Measurements from ENCODE around the gene REC8. TPM values are rescaled to one million over a fixed set of nuclear protein-coding genes. Genes with fewer than 3 reads are reported as not detected.

REC8 gene
- total and polyA plus RNA-seq, 10 of the 15 experiments (the other 5 are each of a cell fraction or from before 2014, with no cell fraction given): 4.2 to 76.9 (median 29.1) TPM

DNA sequence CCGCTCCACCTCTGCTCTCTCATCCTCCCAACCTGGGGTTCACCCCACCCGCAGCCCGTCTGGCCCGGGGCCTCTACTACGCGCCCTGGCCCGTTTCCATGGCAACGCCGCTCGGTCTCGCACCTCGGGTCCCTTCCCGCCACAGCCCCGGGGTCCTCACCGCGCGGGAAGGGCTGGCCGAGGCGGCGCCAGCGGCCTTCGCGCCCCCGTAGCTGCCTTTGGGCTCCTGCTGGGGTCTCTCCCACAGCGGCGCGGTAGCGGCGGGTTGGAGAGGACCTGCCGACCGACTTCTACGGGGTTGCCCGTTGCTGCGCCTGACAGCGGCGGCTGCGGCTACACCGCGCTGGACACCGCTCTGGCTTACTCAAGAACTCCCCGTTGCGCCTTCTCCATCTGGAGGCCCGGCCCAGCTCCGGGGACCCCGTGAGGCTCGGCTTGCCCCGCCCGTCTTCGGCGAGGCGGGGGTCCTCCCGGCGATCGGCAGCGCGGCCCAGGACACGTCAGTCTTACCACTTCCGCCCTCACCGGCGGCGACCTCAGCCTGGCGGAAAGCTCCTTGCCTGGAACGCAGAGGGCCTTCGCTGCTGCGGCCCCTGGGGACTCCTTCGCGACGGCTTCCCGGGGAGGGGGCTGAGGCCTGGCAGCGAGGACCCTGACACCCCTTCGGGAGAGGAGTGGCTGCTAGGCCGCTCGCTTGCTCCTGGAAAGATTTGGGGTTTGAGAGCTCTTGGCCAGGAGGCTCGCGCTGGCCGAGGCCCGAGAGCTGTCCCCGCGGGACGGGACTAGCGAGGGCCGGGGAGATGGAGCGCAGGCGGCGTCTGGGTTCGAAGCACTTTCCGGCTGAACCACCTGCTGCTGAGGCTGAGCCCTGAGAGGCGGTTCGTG, 23.5 kb downstream of the REC8 start, which contains the start of gene TM9SF1 (continued):
- TF ChIP-seq, protein P1, sequence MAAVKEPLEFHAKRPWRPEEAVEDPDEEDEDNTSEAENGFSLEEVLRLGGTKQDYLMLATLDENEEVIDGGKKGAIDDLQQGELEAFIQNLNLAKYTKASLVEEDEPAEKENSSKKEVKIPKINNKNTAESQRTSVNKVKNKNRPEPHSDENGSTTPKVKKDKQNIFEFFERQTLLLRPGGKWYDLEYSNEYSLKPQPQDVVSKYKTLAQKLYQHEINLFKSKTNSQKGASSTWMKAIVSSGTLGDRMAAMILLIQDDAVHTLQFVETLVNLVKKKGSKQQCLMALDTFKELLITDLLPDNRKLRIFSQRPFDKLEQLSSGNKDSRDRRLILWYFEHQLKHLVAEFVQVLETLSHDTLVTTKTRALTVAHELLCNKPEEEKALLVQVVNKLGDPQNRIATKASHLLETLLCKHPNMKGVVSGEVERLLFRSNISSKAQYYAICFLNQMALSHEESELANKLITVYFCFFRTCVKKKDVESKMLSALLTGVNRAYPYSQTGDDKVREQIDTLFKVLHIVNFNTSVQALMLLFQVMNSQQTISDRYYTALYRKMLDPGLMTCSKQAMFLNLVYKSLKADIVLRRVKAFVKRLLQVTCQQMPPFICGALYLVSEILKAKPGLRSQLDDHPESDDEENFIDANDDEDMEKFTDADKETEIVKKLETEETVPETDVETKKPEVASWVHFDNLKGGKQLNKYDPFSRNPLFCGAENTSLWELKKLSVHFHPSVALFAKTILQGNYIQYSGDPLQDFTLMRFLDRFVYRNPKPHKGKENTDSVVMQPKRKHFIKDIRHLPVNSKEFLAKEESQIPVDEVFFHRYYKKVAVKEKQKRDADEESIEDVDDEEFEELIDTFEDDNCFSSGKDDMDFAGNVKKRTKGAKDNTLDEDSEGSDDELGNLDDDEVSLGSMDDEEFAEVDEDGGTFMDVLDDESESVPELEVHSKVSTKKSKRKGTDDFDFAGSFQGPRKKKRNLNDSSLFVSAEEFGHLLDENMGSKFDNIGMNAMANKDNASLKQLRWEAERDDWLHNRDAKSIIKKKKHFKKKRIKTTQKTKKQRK (IDR thresholded peaks at IDR 0.05; ENCODE audit: low read depth, low read length): no peak
- TF ChIP-seq PML (IDR thresholded peaks at IDR 0.05; ENCODE audit: low read length) (no peak), BHLHE40 (IDR thresholded peaks at IDR 0.05; ENCODE audit: borderline replicate concordance in 1 of 2, low read depth in 2 of 2, low read length in 1 of 2) (peak in 1 of 2 experiments; percentile 43; a peak in 1 of 4 replicates), CBFB (IDR thresholded peaks at IDR 0.05; ENCODE audit: low read depth) (peak; percentile 92), TCF12 (IDR thresholded peaks at IDR 0.05; ENCODE audit: low read depth, low read length) (no peak; the same call in 1 of the 2 replicates), HCFC1 (IDR thresholded peaks at IDR 0.05; ENCODE audit: low read length) (peak; percentile 79), DPF2 (IDR thresholded peaks at IDR 0.05) (peak; percentile 77), EZH2 (IDR thresholded peaks at IDR 0.05; ENCODE audit: borderline replicate concordance, control insufficient read depth, low read depth, low read length) (no peak), YBX1 (IDR thresholded peaks at IDR 0.05) (no peak), CHD2 (IDR thresholded peaks at IDR 0.05; ENCODE audit: borderline replicate concordance, low read depth, low read length) (peak; percentile 65; the same call in 1 of the 2 replicates), MXI1 (IDR thresholded peaks at IDR 0.05; ENCODE audit: low read depth, low read length) (peak; percentile 55)
- TF ChIP-seq, protein P2, sequence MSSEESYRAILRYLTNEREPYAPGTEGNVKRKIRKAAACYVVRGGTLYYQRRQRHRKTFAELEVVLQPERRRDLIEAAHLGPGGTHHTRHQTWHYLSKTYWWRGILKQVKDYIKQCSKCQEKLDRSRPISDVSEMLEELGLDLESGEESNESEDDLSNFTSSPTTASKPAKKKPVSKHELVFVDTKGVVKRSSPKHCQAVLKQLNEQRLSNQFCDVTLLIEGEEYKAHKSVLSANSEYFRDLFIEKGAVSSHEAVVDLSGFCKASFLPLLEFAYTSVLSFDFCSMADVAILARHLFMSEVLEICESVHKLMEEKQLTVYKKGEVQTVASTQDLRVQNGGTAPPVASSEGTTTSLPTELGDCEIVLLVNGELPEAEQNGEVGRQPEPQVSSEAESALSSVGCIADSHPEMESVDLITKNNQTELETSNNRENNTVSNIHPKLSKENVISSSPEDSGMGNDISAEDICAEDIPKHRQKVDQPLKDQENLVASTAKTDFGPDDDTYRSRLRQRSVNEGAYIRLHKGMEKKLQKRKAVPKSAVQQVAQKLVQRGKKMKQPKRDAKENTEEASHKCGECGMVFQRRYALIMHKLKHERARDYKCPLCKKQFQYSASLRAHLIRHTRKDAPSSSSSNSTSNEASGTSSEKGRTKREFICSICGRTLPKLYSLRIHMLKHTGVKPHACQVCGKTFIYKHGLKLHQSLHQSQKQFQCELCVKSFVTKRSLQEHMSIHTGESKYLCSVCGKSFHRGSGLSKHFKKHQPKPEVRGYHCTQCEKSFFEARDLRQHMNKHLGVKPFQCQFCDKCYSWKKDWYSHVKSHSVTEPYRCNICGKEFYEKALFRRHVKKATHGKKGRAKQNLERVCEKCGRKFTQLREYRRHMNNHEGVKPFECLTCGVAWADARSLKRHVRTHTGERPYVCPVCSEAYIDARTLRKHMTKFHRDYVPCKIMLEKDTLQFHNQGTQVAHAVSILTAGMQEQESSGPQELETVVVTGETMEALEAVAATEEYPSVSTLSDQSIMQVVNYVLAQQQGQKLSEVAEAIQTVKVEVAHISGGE (CRISPR knock-in tag; IDR thresholded peaks at IDR 0.05): peak; percentile 78
- TF ChIP-seq, protein P3, sequence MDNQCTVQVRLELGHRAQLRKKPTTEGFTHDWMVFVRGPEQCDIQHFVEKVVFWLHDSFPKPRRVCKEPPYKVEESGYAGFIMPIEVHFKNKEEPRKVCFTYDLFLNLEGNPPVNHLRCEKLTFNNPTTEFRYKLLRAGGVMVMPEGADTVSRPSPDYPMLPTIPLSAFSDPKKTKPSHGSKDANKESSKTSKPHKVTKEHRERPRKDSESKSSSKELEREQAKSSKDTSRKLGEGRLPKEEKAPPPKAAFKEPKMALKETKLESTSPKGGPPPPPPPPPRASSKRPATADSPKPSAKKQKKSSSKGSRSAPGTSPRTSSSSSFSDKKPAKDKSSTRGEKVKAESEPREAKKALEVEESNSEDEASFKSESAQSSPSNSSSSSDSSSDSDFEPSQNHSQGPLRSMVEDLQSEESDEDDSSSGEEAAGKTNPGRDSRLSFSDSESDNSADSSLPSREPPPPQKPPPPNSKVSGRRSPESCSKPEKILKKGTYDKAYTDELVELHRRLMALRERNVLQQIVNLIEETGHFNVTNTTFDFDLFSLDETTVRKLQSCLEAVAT (IDR thresholded peaks at IDR 0.05): no peak
- TF ChIP-seq, protein P4, sequence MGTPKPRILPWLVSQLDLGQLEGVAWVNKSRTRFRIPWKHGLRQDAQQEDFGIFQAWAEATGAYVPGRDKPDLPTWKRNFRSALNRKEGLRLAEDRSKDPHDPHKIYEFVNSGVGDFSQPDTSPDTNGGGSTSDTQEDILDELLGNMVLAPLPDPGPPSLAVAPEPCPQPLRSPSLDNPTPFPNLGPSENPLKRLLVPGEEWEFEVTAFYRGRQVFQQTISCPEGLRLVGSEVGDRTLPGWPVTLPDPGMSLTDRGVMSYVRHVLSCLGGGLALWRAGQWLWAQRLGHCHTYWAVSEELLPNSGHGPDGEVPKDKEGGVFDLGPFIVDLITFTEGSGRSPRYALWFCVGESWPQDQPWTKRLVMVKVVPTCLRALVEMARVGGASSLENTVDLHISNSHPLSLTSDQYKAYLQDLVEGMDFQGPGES (IDR thresholded peaks at IDR 0.05): peak; percentile 24; the same call in 1 of the 2 replicates
- TF ChIP-seq, protein P5, sequence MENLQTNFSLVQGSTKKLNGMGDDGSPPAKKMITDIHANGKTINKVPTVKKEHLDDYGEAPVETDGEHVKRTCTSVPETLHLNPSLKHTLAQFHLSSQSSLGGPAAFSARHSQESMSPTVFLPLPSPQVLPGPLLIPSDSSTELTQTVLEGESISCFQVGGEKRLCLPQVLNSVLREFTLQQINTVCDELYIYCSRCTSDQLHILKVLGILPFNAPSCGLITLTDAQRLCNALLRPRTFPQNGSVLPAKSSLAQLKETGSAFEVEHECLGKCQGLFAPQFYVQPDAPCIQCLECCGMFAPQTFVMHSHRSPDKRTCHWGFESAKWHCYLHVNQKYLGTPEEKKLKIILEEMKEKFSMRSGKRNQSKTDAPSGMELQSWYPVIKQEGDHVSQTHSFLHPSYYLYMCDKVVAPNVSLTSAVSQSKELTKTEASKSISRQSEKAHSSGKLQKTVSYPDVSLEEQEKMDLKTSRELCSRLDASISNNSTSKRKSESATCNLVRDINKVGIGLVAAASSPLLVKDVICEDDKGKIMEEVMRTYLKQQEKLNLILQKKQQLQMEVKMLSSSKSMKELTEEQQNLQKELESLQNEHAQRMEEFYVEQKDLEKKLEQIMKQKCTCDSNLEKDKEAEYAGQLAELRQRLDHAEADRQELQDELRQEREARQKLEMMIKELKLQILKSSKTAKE (IDR thresholded peaks at IDR 0.05; ENCODE audit: low read depth, poor library complexity, severe bottlenecking): no peak
